HepG2 (cell line): ENCODE measurements around the gene NFYC. TPM values are rescaled to one million over a fixed set of nuclear protein-coding genes. Genes with fewer than 3 reads are reported as not detected.

Experiments used
- ATAC-seq: fragments of 200-7000 bp; cut with Tn5 transposase; 3 replicates; pipeline ENCODE4 v1.9.1; 2020; ENCODE audit warnings: mild to moderate bottlenecking, moderate library complexity
- BruUV-seq: library from RNA; stranded (reverse); fragments of 400-500 nt; replicated peaks from 2 replicates; lab custom pipeline; 2021; lab: Mats Ljungman, UMichigan
- CTCF ChIA-PET: fragments of 300-600 bp; formaldehyde crosslinking; extraction: SDS; loops from one replicate; lab custom pipeline; 2021; ENCODE audit warnings: low total read pairs, inconsistent platforms, low intra/inter-chr PET ratio; lab: Yijun Ruan, JAX
- POLR2A ChIA-PET: fragments of 350-600 bp; sonication (Branson Sonifier 250); formaldehyde crosslinking; loops from one replicate; lab custom pipeline; 2020; ENCODE audit warnings: antibody characterized with exemption, inconsistent platforms; lab: Yijun Ruan, JAX
- DNase-seq: peaks from one replicate; pipeline ENCODE4 v3.0.0-alpha.2; 2015; ENCODE audit warnings: low spot score
- FAIRE-seq: peaks from 3 replicates; lab custom pipeline; 2011; peaks lifted over from hg19 to GRCh38; lab: Jason Lieb, UNC
- H2AFZ ChIP-seq: one replicate; pipeline ENCODE4 v1.6.1; 2011; ENCODE audit warnings: low read length, inconsistent platforms
- H3K27ac ChIP-seq: fragments of 300-600 bp; 3 replicates; pipeline ENCODE4 v1.8.0; 2011; ENCODE audit warnings: mixed run types, mild to moderate bottlenecking, mixed read lengths, low read length, inconsistent platforms; ENCODE audit not compliant: insufficient read depth; ENCODE audit errors: extremely low read length
- H3K27me3 ChIP-seq, 2 experiments: fragments of 200-600 bp in 1 of 2; 2 replicates in 1 of 2; 3 replicates in 1 of 2; pipeline versions ENCODE4 v1.6.0 to v1.8.0; 2011; ENCODE audit warnings: low read length in 2 of 2, mild to moderate bottlenecking in 2 of 2, moderate library complexity in 2 of 2, inconsistent platforms in 1 of 2; ENCODE audit not compliant: insufficient read depth in 2 of 2, control insufficient read depth in 1 of 2
- H3K36me3 ChIP-seq, 2 experiments: fragments of 200-600 bp in 1 of 2; replicated peaks in 1 of 2; 2 replicates in 1 of 2; 3 replicates in 1 of 2; pipeline versions ENCODE4 v1.5.1 to v1.8.0; 2011; ENCODE audit warnings: low read length in 2 of 2, inconsistent platforms in 1 of 2; ENCODE audit not compliant: insufficient read depth in 2 of 2, control insufficient read depth in 1 of 2
- H3K4me1 ChIP-seq: 2 replicates; pipeline ENCODE4 v1.5.1; 2012; ENCODE audit warnings: low read length, inconsistent platforms; ENCODE audit not compliant: insufficient read depth
- H3K4me2 ChIP-seq: 2 replicates; pipeline ENCODE4 v1.6.0; 2011; ENCODE audit warnings: low read depth, low read length, inconsistent platforms
- H3K4me3 ChIP-seq, 3 experiments: fragments of 200-600 bp in 1 of 3; sonication (generic), shearing (Covaris generic) in 1 of 3; replicated peaks in 1 of 3; 2 replicates each; pipeline ENCODE4 v1.5.1; 2011 to 2016; ENCODE audit warnings: low read length in 3 of 3, inconsistent platforms in 2 of 3, low read depth in 2 of 3, mild to moderate bottlenecking in 2 of 3, control low read depth in 1 of 3, mixed read lengths in 1 of 3; ENCODE audit not compliant: insufficient read depth in 1 of 3
- H3K79me2 ChIP-seq: one replicate; pipeline ENCODE4 v1.6.1; 2011; ENCODE audit warnings: low read length, inconsistent platforms; ENCODE audit not compliant: insufficient read depth
- H3K9ac ChIP-seq: 2 replicates; pipeline ENCODE4 v1.6.0; 2011; ENCODE audit warnings: mild to moderate bottlenecking, low read depth, low read length, inconsistent platforms; ENCODE audit not compliant: insufficient read depth
- H3K9me3 ChIP-seq: 2 replicates; pipeline ENCODE4 v1.5.1; 2012; ENCODE audit warnings: mild to moderate bottlenecking, low read length
- H4K20me1 ChIP-seq: 2 replicates; pipeline ENCODE4 v1.6.0; 2011; ENCODE audit warnings: inconsistent platforms, mild to moderate bottlenecking, low read length, moderate library complexity; ENCODE audit not compliant: insufficient read depth
- HMGXB4 ChIP-seq, 2 experiments: sonication (generic) in 1 of 2; formaldehyde crosslinking in 1 of 2; IDR thresholded peaks; 2 replicates each; pipeline versions ENCODE4 v1.4.0 to v1.6.1; 2018 to 2020; ENCODE audit warnings: missing genetic modification reagents in 2 of 2, borderline replicate concordance in 1 of 2, low read depth in 1 of 2, mild to moderate bottlenecking in 1 of 2, missing biosample characterization in 1 of 2
- NFYB ChIP-seq: sonication (generic); formaldehyde crosslinking; IDR thresholded peaks from 2 replicates; pipeline ENCODE4 v1.4.0; 2020; ENCODE audit warnings: missing genetic modification reagents
- SALL2 ChIP-seq: sonication (generic); formaldehyde crosslinking; IDR thresholded peaks from 2 replicates; pipeline ENCODE4 v1.8.1; 2023; ENCODE audit warnings: mild to moderate bottlenecking, missing genetic modification reagents, inconsistent platforms
- SOX5 ChIP-seq: IDR thresholded peaks from 2 replicates; pipeline ENCODE4 v1.6.1; 2016; ENCODE audit warnings: borderline replicate concordance
- ZNF230 ChIP-seq: sonication (generic); formaldehyde crosslinking; IDR thresholded peaks from 2 replicates; pipeline ENCODE4 v1.4.0; 2020; ENCODE audit warnings: mild to moderate bottlenecking, missing genetic modification reagents
- ZSCAN22 ChIP-seq: sonication (generic); formaldehyde crosslinking; IDR thresholded peaks from 2 replicates; pipeline ENCODE4 v1.4.0; 2020; ENCODE audit warnings: mild to moderate bottlenecking, missing genetic modification reagents
- WGBS: methylation state at CpG from one replicate; pipeline ENCODE4 v1.1.6; 2017; ENCODE audit warnings: low lambda C conversion rate; 5-methylcytosine and 5-hydroxymethylcytosine counted together
- in situ Hi-C: cut with HindIII; loops from 2 replicates; pipeline ENCODE4 v1.10.0; 2017; ENCODE audit warnings: low pct_unique_long_range_greater_than_20kb; ENCODE audit not compliant: extremely low pct_ligation_motif_present
- intact Hi-C: fragments of 100-400 bp; cut with micrococcal nuclease; formaldehyde crosslinking; loops from one replicate; pipeline ENCODE4 v1.10.0; 2022; ENCODE audit not compliant: unreplicated experiment
- polyA plus RNA-seq, 8 experiments: library from polyadenylated mRNA; depleted of rRNA in 3 of 8; stranded (reverse) in 7 of 8; unstranded in 1 of 8; fragments of >200 nt; fragmentation: Illumina TruSeq in 4 of 8; extraction: Trizol in 4 of 8; gene quantifications; 2 replicates each; pipeline versions ENCODE4 v1.2.1 to v1.2.3, GENCODE V29; 2011 to 2016; ENCODE audit warnings: low read depth in 4 of 8, missing spikeins in 1 of 8, mixed read lengths in 1 of 8; ENCODE audit not compliant: insufficient read depth in 1 of 8
- total RNA-seq, 5 experiments: library from RNA; depleted of rRNA; stranded (reverse); fragments of >200 nt; fragmentation: Illumina TruSeq; extraction: Trizol; gene quantifications; 2 replicates each; pipeline ENCODE4 v1.2.3, GENCODE V29; 2016; ENCODE audit warnings: low read depth in 1 of 5
- TF ChIP-seq, protein P1 (sequence below): IDR thresholded peaks from 2 replicates; pipeline ENCODE4 v1.6.1; 2012; ENCODE audit warnings: low read length, improper control_type of control experiment
- TF ChIP-seq, protein P2 (sequence below): sonication (generic); formaldehyde crosslinking; IDR thresholded peaks from 2 replicates; pipeline ENCODE4 v1.4.0; 2020; ENCODE audit warnings: mild to moderate bottlenecking, missing genetic modification reagents

NFYC gene
- total and polyA plus RNA-seq, 2 of the 13 experiments (the other 11 are each of a cell fraction or from before 2014, with no cell fraction given), result 33.9 to 73.7 TPM

DNA sequence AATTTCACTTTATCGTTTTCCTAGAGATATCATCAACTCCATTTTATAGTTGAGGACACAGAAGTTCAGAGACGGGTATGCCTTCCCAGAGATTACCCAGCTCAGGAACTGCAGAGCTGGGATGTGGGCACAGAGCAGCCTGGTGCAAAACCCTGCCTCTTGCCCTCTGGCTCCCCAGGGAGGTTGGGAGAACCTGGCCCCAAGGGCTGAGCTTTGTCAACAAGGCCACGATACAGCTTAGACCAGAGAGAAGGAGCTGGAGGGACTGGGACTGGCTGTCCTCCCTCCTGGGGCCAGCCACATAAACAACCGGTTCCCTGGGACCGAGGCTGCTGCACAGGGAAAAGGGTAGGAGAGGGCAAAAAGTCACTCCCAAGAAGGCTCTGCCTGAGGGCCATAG, 29.8 kb upstream of the NFYC start (continued):
- TF ChIP-seq ZSCAN22 (CRISPR knock-in tag) (no peak), SALL2 (CRISPR knock-in tag) (no peak), NFYB (CRISPR knock-in tag) (no peak)

DNA sequence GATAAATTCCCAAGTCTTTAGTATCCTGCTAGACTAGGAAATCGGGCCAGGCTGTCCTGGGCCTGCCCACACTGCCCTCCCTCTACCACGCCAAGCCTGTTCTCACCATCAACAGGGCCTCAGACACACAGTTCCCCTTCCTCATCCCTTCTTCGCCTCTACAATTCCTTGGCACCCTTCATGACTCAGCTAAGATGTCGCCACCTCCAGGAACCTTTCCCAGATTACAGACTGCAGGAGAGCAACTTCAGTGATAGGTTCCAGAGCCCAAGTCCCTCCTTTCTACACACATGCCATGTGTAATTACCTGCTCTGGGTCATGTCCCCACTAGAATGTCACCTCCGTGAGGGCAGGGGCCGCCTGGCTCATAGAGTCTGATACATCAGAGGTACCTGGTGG, 29.4 kb upstream of the NFYC start:
- H3K9ac ChIP-seq, result no peak overlapping the region
- intact Hi-C loops (no loop called here), in situ Hi-C loops (loop anchor here (10.0 kb wide), 1 partner anchor 47 kb away; no protein-coding TSS in a partner anchor)
- H3K4me3 ChIP-seq, result no peak overlapping the region
- ChIA-PET CTCF (no interaction called here), POLR2A (interaction anchor here (1.0 kb wide), 1 partner anchor 29 kb away, joined by 4 read pairs; the partner anchor contains the start of gene NFYC)
- FAIRE-seq, result no peak
- no peak overlapping the region for H3K4me2 ChIP-seq
- WGBS, result 77% methylated on average over 6 of the region's 6 CpGs
- H3K36me3 ChIP-seq, result no peaks in the 10 kb centered on the region
- H3K9me3 ChIP-seq, result no peaks in the 10 kb centered on the region
- H4K20me1 ChIP-seq, result no peaks in the 10 kb centered on the region
- BruUV-seq, result no TSS peak
- no peak overlapping the region for H3K27ac ChIP-seq
- H3K4me1 ChIP-seq, result peaks cover 57% of the 10 kb centered on the region
- no peak for DNase-seq
- H3K27me3 ChIP-seq, result no peaks in the 10 kb centered on the region; a peak in 1 of 5 replicates
- no peaks in the 10 kb centered on the region for H3K79me2 ChIP-seq
- H2AFZ ChIP-seq, result no peak overlapping the region
- ATAC-seq, result no peak
- TF ChIP-seq SOX5 (CRISPR knock-in tag) (no peak), HMGXB4 (CRISPR knock-in tag; IDR thresholded peaks at IDR 0.05; ENCODE audit: borderline replicate concordance in 1 of 2, low read depth in 1 of 2) (no peak), ZNF230 (CRISPR knock-in tag) (no peak)
- TF ChIP-seq, protein P1, sequence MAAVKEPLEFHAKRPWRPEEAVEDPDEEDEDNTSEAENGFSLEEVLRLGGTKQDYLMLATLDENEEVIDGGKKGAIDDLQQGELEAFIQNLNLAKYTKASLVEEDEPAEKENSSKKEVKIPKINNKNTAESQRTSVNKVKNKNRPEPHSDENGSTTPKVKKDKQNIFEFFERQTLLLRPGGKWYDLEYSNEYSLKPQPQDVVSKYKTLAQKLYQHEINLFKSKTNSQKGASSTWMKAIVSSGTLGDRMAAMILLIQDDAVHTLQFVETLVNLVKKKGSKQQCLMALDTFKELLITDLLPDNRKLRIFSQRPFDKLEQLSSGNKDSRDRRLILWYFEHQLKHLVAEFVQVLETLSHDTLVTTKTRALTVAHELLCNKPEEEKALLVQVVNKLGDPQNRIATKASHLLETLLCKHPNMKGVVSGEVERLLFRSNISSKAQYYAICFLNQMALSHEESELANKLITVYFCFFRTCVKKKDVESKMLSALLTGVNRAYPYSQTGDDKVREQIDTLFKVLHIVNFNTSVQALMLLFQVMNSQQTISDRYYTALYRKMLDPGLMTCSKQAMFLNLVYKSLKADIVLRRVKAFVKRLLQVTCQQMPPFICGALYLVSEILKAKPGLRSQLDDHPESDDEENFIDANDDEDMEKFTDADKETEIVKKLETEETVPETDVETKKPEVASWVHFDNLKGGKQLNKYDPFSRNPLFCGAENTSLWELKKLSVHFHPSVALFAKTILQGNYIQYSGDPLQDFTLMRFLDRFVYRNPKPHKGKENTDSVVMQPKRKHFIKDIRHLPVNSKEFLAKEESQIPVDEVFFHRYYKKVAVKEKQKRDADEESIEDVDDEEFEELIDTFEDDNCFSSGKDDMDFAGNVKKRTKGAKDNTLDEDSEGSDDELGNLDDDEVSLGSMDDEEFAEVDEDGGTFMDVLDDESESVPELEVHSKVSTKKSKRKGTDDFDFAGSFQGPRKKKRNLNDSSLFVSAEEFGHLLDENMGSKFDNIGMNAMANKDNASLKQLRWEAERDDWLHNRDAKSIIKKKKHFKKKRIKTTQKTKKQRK, result no peak
- TF ChIP-seq, protein P2, sequence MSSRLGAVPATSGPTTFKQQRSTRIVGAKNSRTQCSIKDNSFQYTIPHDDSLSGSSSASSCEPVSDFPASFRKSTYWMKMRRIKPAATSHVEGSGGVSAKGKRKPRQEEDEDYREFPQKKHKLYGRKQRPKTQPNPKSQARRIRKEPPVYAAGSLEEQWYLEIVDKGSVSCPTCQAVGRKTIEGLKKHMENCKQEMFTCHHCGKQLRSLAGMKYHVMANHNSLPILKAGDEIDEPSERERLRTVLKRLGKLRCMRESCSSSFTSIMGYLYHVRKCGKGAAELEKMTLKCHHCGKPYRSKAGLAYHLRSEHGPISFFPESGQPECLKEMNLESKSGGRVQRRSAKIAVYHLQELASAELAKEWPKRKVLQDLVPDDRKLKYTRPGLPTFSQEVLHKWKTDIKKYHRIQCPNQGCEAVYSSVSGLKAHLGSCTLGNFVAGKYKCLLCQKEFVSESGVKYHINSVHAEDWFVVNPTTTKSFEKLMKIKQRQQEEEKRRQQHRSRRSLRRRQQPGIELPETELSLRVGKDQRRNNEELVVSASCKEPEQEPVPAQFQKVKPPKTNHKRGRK (CRISPR knock-in tag), result no peak
